ENCODE results near the gene SMPDL3A.
A peak's percentile ranks its signal among the peaks of the same experiment; 100 is the strongest.

The SMPDL3A gene

DNA sequence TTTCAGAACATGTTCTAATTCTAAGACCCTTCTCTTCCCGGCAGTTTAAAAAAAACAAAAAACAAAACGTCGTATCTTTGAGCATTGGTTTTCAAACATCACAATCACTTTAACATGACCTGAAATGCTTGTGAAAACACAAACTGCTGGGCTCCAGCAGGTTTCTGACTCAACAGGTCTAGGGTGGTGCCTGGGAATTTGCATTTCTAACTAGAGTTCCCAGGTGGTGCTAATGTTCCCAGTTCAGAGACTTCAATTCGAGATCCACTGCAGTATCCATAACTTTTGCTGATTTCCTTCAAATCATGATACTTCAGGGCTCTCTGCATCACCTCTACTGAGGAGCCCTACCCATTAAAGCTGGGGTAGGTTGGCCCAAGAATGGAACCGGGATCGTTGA is 850 bp upstream of the SMPDL3A start:
- Histone ChIP-seq H3K9me3 (replicated peaks; ENCODE audit: insufficient read depth, low read length) (no peaks in the 10 kb centered on the region), H3K4me3 (ENCODE audit: low read length) (peak overlapping the region; percentile 66), H3K27ac (ENCODE audit: low read length) (no peak overlapping the region), H3K79me2 (ENCODE audit: low read length) (peaks cover 11% of the 10 kb centered on the region), H3F3A (ENCODE audit: insufficient read depth, low read length) (peaks cover 14% of the 10 kb centered on the region), H3K36me3 (replicated peaks; ENCODE audit: insufficient read depth, low read length) (no peaks in the 10 kb centered on the region), H2AFZ (ENCODE audit: low read length) (peak overlapping the region; percentile 93), H4K20me1 (ENCODE audit: insufficient read depth, low read length) (no peaks in the 10 kb centered on the region), H3K9ac (ENCODE audit: low read length) (peak overlapping the region; percentile 72; the same call in 1 of the 2 replicates), H3K4me1 (ENCODE audit: low read length) (peaks cover 5% of the 10 kb centered on the region), H3K27me3 (replicated peaks; ENCODE audit: insufficient read depth, low read length) (no peaks in the 10 kb centered on the region), H3K9me2 (replicated peaks; ENCODE audit: insufficient read depth, low read length) (no peaks in the 10 kb centered on the region), H3K4me2 (ENCODE audit: low read depth, low read length) (peak overlapping the region; percentile 95)
- no peak for TF ChIP-seq EZH2 (optimal IDR thresholded peaks at IDR 0.05; ENCODE audit: low read depth, low read length)
- no peak for TF ChIP-seq CTCF (IDR thresholded peaks at IDR 0.05; ENCODE audit: low read length)
- no peak for TF ChIP-seq EZH2phosphoT487 (IDR thresholded peaks at IDR 0.05; ENCODE audit: low read length)
- no peak for DNase-seq

- DNase-seq, result no peak
- H3K4me1 ChIP-seq (ENCODE audit: low read length), result peaks cover 5% of the 10 kb centered on the region
- H3K36me3 ChIP-seq (replicated peaks; ENCODE audit: insufficient read depth, low read length), result no peaks in the 10 kb centered on the region
- H4K20me1 ChIP-seq (ENCODE audit: insufficient read depth, low read length), result no peaks in the 10 kb centered on the region
- TF ChIP-seq EZH2phosphoT487 (IDR thresholded peaks at IDR 0.05; ENCODE audit: low read length) (no peak), EZH2 (optimal IDR thresholded peaks at IDR 0.05; ENCODE audit: low read depth, low read length) (no peak), CTCF (IDR thresholded peaks at IDR 0.05; ENCODE audit: low read length) (no peak)
- H3K9ac ChIP-seq (ENCODE audit: low read length), result peak overlapping the region; percentile 72
- H3K79me2 ChIP-seq (ENCODE audit: low read length), result peaks cover 11% of the 10 kb centered on the region
- peak overlapping the region; percentile 95 for H3K4me2 ChIP-seq (ENCODE audit: low read depth, low read length)
- no peaks in the 10 kb centered on the region for H3K9me2 ChIP-seq (replicated peaks; ENCODE audit: insufficient read depth, low read length)
- no peaks in the 10 kb centered on the region for H3K27me3 ChIP-seq (replicated peaks; ENCODE audit: insufficient read depth, low read length)
- H3F3A ChIP-seq (ENCODE audit: insufficient read depth, low read length), result peaks cover 14% of the 10 kb centered on the region
- H3K9me3 ChIP-seq (replicated peaks; ENCODE audit: insufficient read depth, low read length), result no peaks in the 10 kb centered on the region
- peak overlapping the region; percentile 55; the same call in 1 of the 2 replicates for H3K27ac ChIP-seq (ENCODE audit: low read length)
- H3K4me3 ChIP-seq (ENCODE audit: low read length), result peak overlapping the region; percentile 66
- H2AFZ ChIP-seq (ENCODE audit: low read length), result peak overlapping the region; percentile 93
These were observed 336 bp upstream of the SMPDL3A start for GRCh38 chr6:122788663-122789181.

DNA sequence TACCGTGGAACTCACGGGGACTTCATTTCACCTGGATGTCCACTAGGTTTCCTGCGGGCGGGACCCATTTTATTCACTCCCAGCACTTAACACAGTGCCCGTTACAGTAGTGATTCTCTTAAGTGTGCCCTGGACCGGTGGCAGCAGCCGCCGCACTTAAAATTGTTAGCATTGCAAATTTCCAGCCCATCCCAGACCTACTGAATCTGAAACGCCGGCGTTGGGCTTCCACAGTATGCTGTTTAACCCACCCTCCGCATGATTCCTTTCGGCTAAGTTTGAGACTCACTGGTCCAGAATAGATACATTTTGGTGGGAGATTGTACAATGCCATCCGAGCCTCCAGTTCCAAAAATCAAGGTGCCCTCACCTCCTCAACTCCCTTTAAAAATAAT is 967 bp downstream of the SMPDL3A start:
- Histone ChIP-seq H3K27me3 (replicated peaks; ENCODE audit: insufficient read depth, low read length) (no peaks in the 10 kb centered on the region), H2AFZ (ENCODE audit: low read length) (peak overlapping the region; percentile 93), H3K36me3 (replicated peaks; ENCODE audit: insufficient read depth, low read length) (no peaks in the 10 kb centered on the region), H3K9me3 (replicated peaks; ENCODE audit: insufficient read depth, low read length) (no peaks in the 10 kb centered on the region), H3K79me2 (ENCODE audit: low read length) (peaks cover 11% of the 10 kb centered on the region), H3K4me2 (ENCODE audit: low read depth, low read length) (peak overlapping the region; percentile 95), H3F3A (ENCODE audit: insufficient read depth, low read length) (peaks cover 14% of the 10 kb centered on the region), H3K4me3 (ENCODE audit: low read length) (peak overlapping the region; percentile 66), H3K9me2 (replicated peaks; ENCODE audit: insufficient read depth, low read length) (no peaks in the 10 kb centered on the region), H3K9ac (ENCODE audit: low read length) (peak overlapping the region; percentile 72), H3K4me1 (ENCODE audit: low read length) (peaks cover 5% of the 10 kb centered on the region), H4K20me1 (ENCODE audit: insufficient read depth, low read length) (no peaks in the 10 kb centered on the region), H3K27ac (ENCODE audit: low read length) (peak overlapping the region; percentile 55; the same call in 1 of the 2 replicates)
- no peak for DNase-seq
- no peak for TF ChIP-seq CTCF (IDR thresholded peaks at IDR 0.05; ENCODE audit: low read length)
- TF ChIP-seq EZH2 (optimal IDR thresholded peaks at IDR 0.05; ENCODE audit: low read depth, low read length), result no peak
- TF ChIP-seq EZH2phosphoT487 (IDR thresholded peaks at IDR 0.05; ENCODE audit: low read length), result no peak
